C4-2B (cell line): Measurements from ENCODE around the gene WDR37.

Experiments
- ZFX ChIP-seq: fragments of 450-650 bp; IDR thresholded peaks from 2 replicates; pipeline ENCODE4 v1.6.1; 2017
- TF ChIP-seq, protein P1 (sequence below): fragments of 450-650 bp; conservative IDR thresholded peaks from 2 replicates; pipeline ENCODE4 v1.5.1; 2017; ENCODE audit warnings: mild to moderate bottlenecking

DNA sequence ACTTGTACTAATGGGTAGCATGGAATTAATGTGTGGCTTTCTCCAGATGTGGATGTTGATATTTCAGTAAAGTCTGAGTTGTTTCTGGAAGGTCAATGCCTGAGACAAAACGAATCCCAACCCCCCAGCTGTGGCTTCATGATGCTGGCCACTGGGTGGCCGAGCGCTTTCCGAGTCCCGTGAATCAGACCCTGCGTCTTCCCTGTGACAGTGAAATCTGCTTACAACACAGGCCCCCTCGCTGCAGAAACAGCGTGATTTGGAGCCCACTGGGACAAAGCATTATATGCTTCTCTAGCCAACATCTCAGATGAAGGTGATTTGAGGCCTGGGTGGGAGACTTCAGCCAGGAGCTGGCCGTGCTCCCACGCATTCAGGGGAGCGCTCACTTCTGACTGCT, 124.7 kb downstream of the WDR37 start:
- TF ChIP-seq, protein P1, sequence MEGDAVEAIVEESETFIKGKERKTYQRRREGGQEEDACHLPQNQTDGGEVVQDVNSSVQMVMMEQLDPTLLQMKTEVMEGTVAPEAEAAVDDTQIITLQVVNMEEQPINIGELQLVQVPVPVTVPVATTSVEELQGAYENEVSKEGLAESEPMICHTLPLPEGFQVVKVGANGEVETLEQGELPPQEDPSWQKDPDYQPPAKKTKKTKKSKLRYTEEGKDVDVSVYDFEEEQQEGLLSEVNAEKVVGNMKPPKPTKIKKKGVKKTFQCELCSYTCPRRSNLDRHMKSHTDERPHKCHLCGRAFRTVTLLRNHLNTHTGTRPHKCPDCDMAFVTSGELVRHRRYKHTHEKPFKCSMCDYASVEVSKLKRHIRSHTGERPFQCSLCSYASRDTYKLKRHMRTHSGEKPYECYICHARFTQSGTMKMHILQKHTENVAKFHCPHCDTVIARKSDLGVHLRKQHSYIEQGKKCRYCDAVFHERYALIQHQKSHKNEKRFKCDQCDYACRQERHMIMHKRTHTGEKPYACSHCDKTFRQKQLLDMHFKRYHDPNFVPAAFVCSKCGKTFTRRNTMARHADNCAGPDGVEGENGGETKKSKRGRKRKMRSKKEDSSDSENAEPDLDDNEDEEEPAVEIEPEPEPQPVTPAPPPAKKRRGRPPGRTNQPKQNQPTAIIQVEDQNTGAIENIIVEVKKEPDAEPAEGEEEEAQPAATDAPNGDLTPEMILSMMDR = no peak
- no peak for TF ChIP-seq ZFX
